ENCODE results near the gene HAGHL. TPM values are rescaled to one million over a fixed set of nuclear protein-coding genes. Genes with fewer than 3 reads are reported as not detected.

The HAGHL gene
- total and polyA plus RNA-seq, 2 experiments from 2014 or later: 15.5 to 31.5 TPM

DNA sequence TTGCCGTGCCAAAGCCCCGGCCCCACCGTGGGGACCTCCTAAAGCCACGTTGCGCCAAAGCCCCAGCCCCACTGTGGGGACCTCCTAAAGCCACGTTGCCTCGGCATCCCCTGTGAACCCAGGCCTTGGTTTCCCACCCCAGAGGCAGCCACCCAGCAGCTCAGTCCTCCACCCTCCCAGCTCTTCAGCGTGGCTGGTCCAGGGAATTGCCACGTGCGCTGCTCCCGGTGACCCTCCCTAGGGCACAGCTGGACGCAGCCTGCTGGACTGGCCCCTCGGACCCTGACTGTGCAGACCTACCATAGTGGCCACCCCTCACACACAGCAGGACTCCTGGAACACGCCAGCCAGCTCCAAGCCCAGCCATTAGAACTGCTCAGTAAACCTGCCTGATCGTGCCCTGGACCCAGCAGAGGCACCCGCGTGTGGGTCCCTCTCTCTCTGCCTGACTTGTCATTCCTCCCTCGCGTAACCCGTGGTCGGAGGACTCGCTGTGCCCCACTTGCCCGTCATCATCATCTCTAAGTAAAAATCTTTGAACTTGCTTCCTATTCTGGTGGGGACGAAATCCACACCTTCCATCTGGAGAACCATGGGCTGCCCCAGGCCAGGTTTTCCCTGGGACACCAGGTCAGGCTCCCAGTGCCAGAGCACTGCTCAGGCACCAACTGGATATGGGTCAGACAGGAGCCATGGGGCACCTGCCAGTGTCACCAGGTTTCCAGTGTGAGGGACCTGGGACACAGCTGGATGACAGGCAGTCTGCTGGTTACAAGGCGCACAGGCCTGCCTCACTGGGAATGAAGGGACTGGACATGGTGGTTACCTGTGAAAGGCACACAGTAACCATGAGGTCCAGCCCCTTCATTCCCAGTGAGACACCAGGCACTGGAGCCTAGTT, 8.3 kb downstream of the HAGHL start:
- no peaks in the 10 kb centered on the region for H3K36me3 ChIP-seq (replicated peaks; ENCODE audit: insufficient read depth, low read depth)
- H2AFZ ChIP-seq: no peak overlapping the region
- peaks cover 8% of the 10 kb centered on the region for H3K79me2 ChIP-seq
- no peak overlapping the region for H3K27ac ChIP-seq
- no peaks in the 10 kb centered on the region for H3K9me3 ChIP-seq (ENCODE audit: low read depth)
- H3K4me1 ChIP-seq (ENCODE audit: insufficient read depth): peaks cover 7% of the 10 kb centered on the region
- no peak for TF ChIP-seq EZH2phosphoT487 (IDR thresholded peaks at IDR 0.05; ENCODE audit: low read depth, severe bottlenecking, unreplicated experiment)
- no peak for TF ChIP-seq EZH2 (IDR thresholded peaks at IDR 0.05; ENCODE audit: borderline replicate concordance)
- TF ChIP-seq, protein P1, sequence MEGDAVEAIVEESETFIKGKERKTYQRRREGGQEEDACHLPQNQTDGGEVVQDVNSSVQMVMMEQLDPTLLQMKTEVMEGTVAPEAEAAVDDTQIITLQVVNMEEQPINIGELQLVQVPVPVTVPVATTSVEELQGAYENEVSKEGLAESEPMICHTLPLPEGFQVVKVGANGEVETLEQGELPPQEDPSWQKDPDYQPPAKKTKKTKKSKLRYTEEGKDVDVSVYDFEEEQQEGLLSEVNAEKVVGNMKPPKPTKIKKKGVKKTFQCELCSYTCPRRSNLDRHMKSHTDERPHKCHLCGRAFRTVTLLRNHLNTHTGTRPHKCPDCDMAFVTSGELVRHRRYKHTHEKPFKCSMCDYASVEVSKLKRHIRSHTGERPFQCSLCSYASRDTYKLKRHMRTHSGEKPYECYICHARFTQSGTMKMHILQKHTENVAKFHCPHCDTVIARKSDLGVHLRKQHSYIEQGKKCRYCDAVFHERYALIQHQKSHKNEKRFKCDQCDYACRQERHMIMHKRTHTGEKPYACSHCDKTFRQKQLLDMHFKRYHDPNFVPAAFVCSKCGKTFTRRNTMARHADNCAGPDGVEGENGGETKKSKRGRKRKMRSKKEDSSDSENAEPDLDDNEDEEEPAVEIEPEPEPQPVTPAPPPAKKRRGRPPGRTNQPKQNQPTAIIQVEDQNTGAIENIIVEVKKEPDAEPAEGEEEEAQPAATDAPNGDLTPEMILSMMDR (IDR thresholded peaks at IDR 0.05; ENCODE audit: poor library complexity): no peak
- 95% methylated on average over 25 of the region's 25 CpGs for WGBS (ENCODE audit: low lambda C conversion rate, missing lambda C conversion rate)
- H4K20me1 ChIP-seq (ENCODE audit: insufficient read depth, poor library complexity, severe bottlenecking): no peaks in the 10 kb centered on the region
- DNase-seq (ENCODE audit: low spot score): no peak
- H3K4me3 ChIP-seq: no peak overlapping the region
- H3K27me3 ChIP-seq: no peaks in the 10 kb centered on the region
- H3K4me2 ChIP-seq: no peak overlapping the region
- no peaks in the 10 kb centered on the region for H3K9me2 ChIP-seq (replicated peaks; ENCODE audit: insufficient read depth)

- no peaks in the 10 kb centered on the region for H3K36me3 ChIP-seq (replicated peaks; ENCODE audit: insufficient read depth, low read depth)
- H3K27ac ChIP-seq: no peak overlapping the region
- no peaks in the 10 kb centered on the region for H3K9me3 ChIP-seq (ENCODE audit: low read depth)
Measured at GRCh38 chr16:735982-736453, 9.1 kb downstream of the HAGHL start.

DNA sequence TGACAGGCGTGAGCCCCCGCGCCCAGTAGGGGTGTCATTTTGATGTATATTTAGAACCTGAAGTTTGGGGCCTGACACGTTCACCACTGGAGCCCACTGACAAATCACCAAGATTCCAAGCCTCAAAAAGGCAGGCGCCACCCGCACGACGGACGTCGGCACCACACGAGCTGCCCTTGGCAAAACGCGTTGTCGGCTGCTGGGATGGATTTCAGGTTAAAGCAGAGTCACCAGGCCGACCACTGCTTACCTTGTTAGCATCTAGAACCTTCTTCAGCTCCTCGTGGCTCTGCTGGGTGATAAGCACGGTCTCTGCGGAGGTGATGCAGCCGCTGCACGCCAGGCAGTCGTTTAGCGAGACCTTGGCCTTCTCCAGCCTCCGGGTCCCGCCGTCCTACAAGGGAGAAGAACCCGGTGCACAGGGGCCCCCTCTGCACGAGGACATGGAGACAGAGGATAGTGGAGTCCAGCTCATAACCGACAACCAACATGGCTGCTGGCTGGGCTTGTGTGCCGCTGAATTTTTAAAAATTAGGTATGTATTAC, 10.1 kb downstream of the HAGHL start:
- no peak overlapping the region for H3K4me3 ChIP-seq
- WGBS (ENCODE audit: low lambda C conversion rate, missing lambda C conversion rate): 98% methylated on average over 29 of the region's 29 CpGs
- H3K36me3 ChIP-seq (replicated peaks; ENCODE audit: insufficient read depth, low read depth): no peaks in the 10 kb centered on the region

More at GRCh38 chr16:735982-736453, 9.1 kb downstream of the HAGHL start:
- Histone ChIP-seq H3K9me2 (replicated peaks; ENCODE audit: insufficient read depth) (no peaks in the 10 kb centered on the region), H3K79me2 (peaks cover 13% of the 10 kb centered on the region), H3K4me2 (no peak overlapping the region), H3K4me3 (no peak overlapping the region), H4K20me1 (ENCODE audit: insufficient read depth, poor library complexity, severe bottlenecking) (no peaks in the 10 kb centered on the region), H3K27me3 (no peaks in the 10 kb centered on the region), H2AFZ (no peak overlapping the region), H3K4me1 (ENCODE audit: insufficient read depth) (peaks cover 7% of the 10 kb centered on the region)
- DNase-seq (ENCODE audit: low spot score): no peak
- TF ChIP-seq, protein P1 (IDR thresholded peaks at IDR 0.05; ENCODE audit: poor library complexity): no peak
- TF ChIP-seq EZH2 (IDR thresholded peaks at IDR 0.05; ENCODE audit: borderline replicate concordance) (no peak), EZH2phosphoT487 (IDR thresholded peaks at IDR 0.05; ENCODE audit: low read depth, severe bottlenecking, unreplicated experiment) (no peak)
- WGBS (ENCODE audit: low lambda C conversion rate, missing lambda C conversion rate): 95% methylated on average over 13 of the region's 13 CpGs

More for the DNA sequence above, 10.1 kb downstream of the HAGHL start:
- peaks cover 11% of the 10 kb centered on the region for H3K4me1 ChIP-seq (ENCODE audit: insufficient read depth)
- H3K9me3 ChIP-seq (ENCODE audit: low read depth): no peaks in the 10 kb centered on the region
- DNase-seq (ENCODE audit: low spot score): no peak
- no peak for TF ChIP-seq EZH2phosphoT487 (IDR thresholded peaks at IDR 0.05; ENCODE audit: low read depth, severe bottlenecking, unreplicated experiment)
- TF ChIP-seq EZH2 (IDR thresholded peaks at IDR 0.05; ENCODE audit: borderline replicate concordance): no peak
- TF ChIP-seq, protein P1 (IDR thresholded peaks at IDR 0.05; ENCODE audit: poor library complexity): no peak
- no peak overlapping the region for H3K27ac ChIP-seq
- no peaks in the 10 kb centered on the region for H3K9me2 ChIP-seq (replicated peaks; ENCODE audit: insufficient read depth)
- H3K27me3 ChIP-seq: no peaks in the 10 kb centered on the region
- peaks cover 13% of the 10 kb centered on the region for H3K79me2 ChIP-seq
- H3K4me2 ChIP-seq: no peak overlapping the region
- no peaks in the 10 kb centered on the region for H4K20me1 ChIP-seq (ENCODE audit: insufficient read depth, poor library complexity, severe bottlenecking)
- no peak overlapping the region for H2AFZ ChIP-seq
